Testis (tissue), 3 donors: ENCODE data around the gene TBC1D10A. TPM values are rescaled to one million over a fixed set of nuclear protein-coding genes. Genes with fewer than 3 reads are reported as not detected.

Experiments used
- DNase-seq: peaks from one replicate; pipeline ENCODE4 v3.0.0-alpha.2; 2019
- H3K27ac ChIP-seq, 2 donors: fragments of 200-600 bp; sonication (generic); one replicate each; pipeline ENCODE4 v1.5.1; 2019
- H3K27me3 ChIP-seq: fragments of 200-600 bp; sonication (generic); one replicate; pipeline ENCODE4 v1.5.1; 2019
- H3K36me3 ChIP-seq: fragments of 200-600 bp; sonication (generic); one replicate; pipeline ENCODE4 v1.5.1; 2017; ENCODE audit warnings: low read depth; ENCODE audit errors: missing control alignments
- H3K4me1 ChIP-seq: fragments of 200-600 bp; sonication (generic); one replicate; pipeline ENCODE4 v1.5.1; 2019
- H3K4me3 ChIP-seq, 2 donors: fragments of 200-600 bp; sonication (generic); one replicate each; pipeline ENCODE4 v1.5.1; 2017 to 2019
- H3K9me3 ChIP-seq: fragments of 200-600 bp; sonication (generic); one replicate; pipeline ENCODE4 v1.5.1; 2017
- CTCF ChIP-seq, 3 experiments: fragments of 450-650 bp in 2 of 3; fragments of 200-600 bp in 1 of 3; sonication (generic) in 1 of 3; IDR thresholded peaks; one replicate each; pipeline ENCODE4 v1.5.1; 2016 to 2019; ENCODE audit warnings: antibody characterized with exemption in 3 of 3, mild to moderate bottlenecking in 2 of 3, moderate library complexity in 1 of 3
- POLR2A ChIP-seq: fragments of 450-650 bp; IDR thresholded peaks from one replicate; pipeline ENCODE4 v1.6.1; 2017; ENCODE audit warnings: antibody characterized with exemption, mild to moderate bottlenecking, moderate library complexity
- WGBS, 2 donors: methylation state at CpG; one replicate each; pipeline ENCODE4 v1.1.5; 2018; 5-methylcytosine and 5-hydroxymethylcytosine counted together
- intact Hi-C: fragments of 100-400 bp; cut with DNase I; formaldehyde crosslinking; loops from one replicate; pipeline ENCODE4 v1.15.1; 2023; ENCODE audit warnings: low total_unique reads
- polyA plus RNA-seq: library from polyadenylated mRNA; stranded (reverse); fragments of 350-450 nt; fragmentation: Illumina TruSeq; extraction: RNeasy Lipid Tissue Mini Kit (QIAGEN cat#74804); gene quantifications from one replicate; pipeline ENCODE4 v1.2.3, GENCODE V29; 2014; ENCODE audit warnings: low read depth, low replicate concordance; ENCODE audit not compliant: insufficient read depth
- total RNA-seq, 2 donors: library from RNA; depleted of rRNA; stranded (reverse); fragments of >200 nt; gene quantifications; one replicate each; pipeline ENCODE4 v1.2.3, GENCODE V29; 2016

Gene TBC1D10A
- total and polyA plus RNA-seq, 3 donors from 2014 or later: 48.4 to 79.1 (median 51.0) TPM

GRCh38 chr22:30294066-30294465, 32.7 kb downstream of the TBC1D10A start:
- H3K27me3 ChIP-seq: no peaks in the 10 kb centered on the region
- no peaks in the 10 kb centered on the region for H3K36me3 ChIP-seq
- H3K27ac ChIP-seq: peak overlapping the region in 1 of 2 donors; percentile 11

GRCh38 chr22:30293026-30293425, 33.7 kb downstream of the TBC1D10A start:
- no peaks in the 10 kb centered on the region for H3K36me3 ChIP-seq

More at GRCh38 chr22:30294066-30294465, 32.7 kb downstream of the TBC1D10A start:
- intact Hi-C loops: no loop called here
- H3K4me3 ChIP-seq: no peak overlapping the region
- no peak for DNase-seq
- no peak for TF ChIP-seq POLR2A
- peaks cover 21% of the 10 kb centered on the region for H3K4me1 ChIP-seq
- 89 to 91% methylated on average over 2 to 9 of the region's 9 CpGs for WGBS, 2 donors
- no peaks in the 10 kb centered on the region for H3K9me3 ChIP-seq

DNA sequence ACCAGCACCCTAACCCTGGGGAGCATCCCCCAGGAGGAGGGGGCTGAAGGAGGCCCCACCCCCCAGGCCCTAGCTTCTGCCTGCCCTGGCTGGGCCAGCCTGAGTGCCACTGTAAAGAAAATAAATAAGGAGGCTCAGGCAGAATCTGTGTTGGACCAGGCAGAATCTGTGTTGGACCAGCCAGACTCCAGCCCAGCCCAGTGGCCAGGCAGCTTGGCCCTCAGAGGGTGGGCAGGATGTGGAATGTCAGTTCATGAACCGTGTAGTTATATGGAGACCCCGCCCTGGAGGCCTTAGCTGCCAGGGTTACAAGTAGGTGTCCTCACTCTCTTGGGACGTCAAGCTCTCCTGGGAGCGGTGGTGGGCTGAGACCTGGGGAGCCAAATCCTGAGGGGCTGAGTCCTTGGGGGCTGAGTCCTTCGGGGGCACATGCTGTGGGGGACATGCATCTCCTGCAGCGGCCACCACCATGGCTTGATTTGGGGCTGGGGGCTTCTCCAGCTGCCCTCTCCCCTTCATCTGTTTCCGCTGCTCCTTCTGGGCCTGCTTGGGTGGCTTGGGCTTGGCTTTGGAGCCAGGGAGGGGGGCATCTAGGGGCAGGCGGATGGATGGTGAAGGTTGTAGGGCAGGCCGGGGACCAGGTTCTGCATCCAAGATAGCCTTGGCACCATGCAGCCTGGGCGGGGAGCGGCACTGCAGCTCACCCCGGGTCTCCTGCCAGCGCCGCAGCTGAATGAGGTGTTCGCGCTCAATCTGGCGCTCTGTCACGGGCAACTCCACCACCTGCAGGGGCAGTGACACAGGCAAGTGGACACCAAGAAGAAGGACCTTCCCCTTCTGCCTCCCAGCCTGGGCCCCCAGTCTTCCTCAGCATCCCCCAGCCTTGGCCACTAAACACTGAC, 34.4 kb downstream of the TBC1D10A start:
- H3K27me3 ChIP-seq: no peaks in the 10 kb centered on the region
- intact Hi-C loops: no loop called here
- H3K9me3 ChIP-seq: no peaks in the 10 kb centered on the region
- H3K4me1 ChIP-seq: peaks cover 35% of the 10 kb centered on the region
- H3K27ac ChIP-seq: peak overlapping the region; percentile 82 to 85
- WGBS, 2 donors: 90 to 97% methylated on average over 15 to 18 of the region's 18 CpGs
- no peak overlapping the region for H3K4me3 ChIP-seq
- no peak for DNase-seq
- no peaks in the 10 kb centered on the region for H3K36me3 ChIP-seq
- no peak for TF ChIP-seq POLR2A
- TF ChIP-seq CTCF (IDR thresholded peaks at IDR 0.05): no peak

More at GRCh38 chr22:30293026-30293425, 33.7 kb downstream of the TBC1D10A start:
- no peak overlapping the region for H3K27ac ChIP-seq
- no peak overlapping the region for H3K4me3 ChIP-seq
- no peaks in the 10 kb centered on the region for H3K9me3 ChIP-seq
- DNase-seq: no peak
- WGBS, 2 donors: 84 to 88% methylated on average over 7 of the region's 7 CpGs
- intact Hi-C loops: no loop called here
- H3K4me1 ChIP-seq: peaks cover 29% of the 10 kb centered on the region
- TF ChIP-seq POLR2A (no peak), CTCF (IDR thresholded peaks at IDR 0.05) (no peak)
- no peaks in the 10 kb centered on the region for H3K27me3 ChIP-seq

DNA sequence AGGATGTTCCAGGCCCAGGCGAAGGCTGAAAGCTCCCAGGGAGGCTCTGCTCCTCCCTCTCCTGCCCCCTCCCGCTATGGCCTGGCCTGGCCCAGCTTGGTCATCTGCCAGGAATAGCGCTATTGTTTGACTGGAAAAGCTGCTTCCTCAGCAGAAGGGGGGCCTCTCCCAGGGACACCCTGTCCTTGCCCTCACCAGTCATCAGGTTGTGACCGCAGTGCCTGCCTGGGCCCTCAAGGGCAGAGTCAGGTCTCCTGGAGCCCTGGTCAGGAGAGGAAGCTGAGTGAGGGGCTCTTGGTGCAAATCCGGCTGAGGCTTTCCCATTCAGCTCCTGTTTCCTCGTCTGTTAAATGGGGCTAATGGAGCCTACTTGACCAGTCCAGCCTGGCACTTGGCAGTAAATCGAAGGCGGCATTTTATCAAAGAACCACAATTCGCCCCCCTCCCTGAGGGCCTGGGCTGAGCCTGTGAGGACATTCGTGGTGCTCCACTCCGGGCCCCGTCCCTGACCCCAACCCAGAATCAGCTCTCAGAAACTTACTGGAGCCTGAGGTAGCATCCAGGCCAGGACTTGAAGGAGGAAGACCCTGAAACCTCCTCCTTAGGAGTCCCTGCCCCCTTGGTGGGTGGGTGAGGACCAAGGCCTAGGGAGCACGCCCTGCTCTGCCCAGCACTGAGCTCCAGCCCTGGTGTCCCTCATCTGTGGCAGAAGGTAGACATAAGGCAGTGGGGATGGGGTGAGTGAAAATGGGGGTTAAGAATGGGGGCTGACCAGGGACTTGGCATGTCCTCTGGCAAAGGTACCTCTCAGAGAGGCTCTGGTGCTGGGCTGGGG, 35.5 kb downstream of the TBC1D10A start:
- H3K27ac ChIP-seq: peak overlapping the region; percentile 82 to 85
- no peak overlapping the region for H3K4me3 ChIP-seq
- intact Hi-C loops: no loop called here
- WGBS, 2 donors: 52 to 69% methylated on average over 4 to 13 of the region's 13 CpGs
- peak; percentile 94 for DNase-seq
- H3K36me3 ChIP-seq: no peaks in the 10 kb centered on the region
- TF ChIP-seq POLR2A: no peak
- no peak for TF ChIP-seq CTCF (IDR thresholded peaks at IDR 0.05)
- H3K27me3 ChIP-seq: no peaks in the 10 kb centered on the region
- peaks cover 35% of the 10 kb centered on the region for H3K4me1 ChIP-seq
- H3K9me3 ChIP-seq: no peaks in the 10 kb centered on the region
